Aorta (tissue), 5 donors: ENCODE measurements around the gene RABGAP1L. TPM values are rescaled to one million over a fixed set of nuclear protein-coding genes. Genes with fewer than 3 reads are reported as not detected.

Experiments used
- ATAC-seq: fragments of 200-7000 bp; cut with Tn5 transposase; one replicate; pipeline ENCODE4 v1.9.1; 2022; ENCODE audit warnings: moderate library complexity; ENCODE audit not compliant: low FRiP score
- DNase-seq, 2 donors: peaks; one replicate each; pipeline ENCODE4 v3.0.0-alpha.2; 2020
- H3K27ac ChIP-seq, 2 donors: one replicate each; pipeline ENCODE4 v1.5.1; 2013; ENCODE audit warnings: low read length in 2 of 2, mild to moderate bottlenecking in 2 of 2, moderate library complexity in 2 of 2, control low read depth in 1 of 2, inconsistent platforms in 1 of 2, low read depth in 1 of 2
- H3K27me3 ChIP-seq, 2 donors: one replicate each; pipeline ENCODE4 v1.6.1; 2013; ENCODE audit warnings: control low read depth in 1 of 2, low read length in 1 of 2, mild to moderate bottlenecking in 1 of 2, moderate library complexity in 1 of 2; ENCODE audit not compliant: insufficient read depth in 2 of 2, control insufficient read depth in 1 of 2
- H3K36me3 ChIP-seq, 2 donors: one replicate each; pipeline ENCODE4 v1.6.1; 2013; ENCODE audit warnings: control low read depth in 1 of 2, low read length in 1 of 2, mild to moderate bottlenecking in 1 of 2; ENCODE audit not compliant: insufficient read depth in 2 of 2, control insufficient read depth in 1 of 2
- H3K4me1 ChIP-seq, 2 donors: one replicate each; pipeline ENCODE4 v1.6.1; 2013; ENCODE audit warnings: low read length in 2 of 2, control low read depth in 1 of 2, mild to moderate bottlenecking in 1 of 2, moderate library complexity in 1 of 2; ENCODE audit not compliant: insufficient read depth in 2 of 2, control insufficient read depth in 1 of 2
- H3K4me3 ChIP-seq, 2 donors: one replicate each; pipeline ENCODE4 v1.5.1; 2013; ENCODE audit warnings: low read length in 2 of 2, control low read depth in 1 of 2, mild to moderate bottlenecking in 1 of 2
- H3K9me3 ChIP-seq: one replicate; pipeline ENCODE4 v1.6.1; 2013; ENCODE audit warnings: mild to moderate bottlenecking, low read length; ENCODE audit not compliant: control insufficient read depth
- WGBS, 2 donors: extraction: QIAGEN DNeasy Blood & Tissue Kit; methylation state at CpG; one replicate each; pipeline ENCODE4 v1.1.7; 2013; 5-methylcytosine and 5-hydroxymethylcytosine counted together
- intact Hi-C, 2 donors: fragments of 100-400 bp; cut with DNase I; formaldehyde crosslinking; loops; one replicate each; pipeline versions ENCODE4 v1.14.2 to v1.15.0; 2022
- polyA plus RNA-seq, 2 donors: library from polyadenylated mRNA; stranded (reverse); fragments of 200-250 nt; gene quantifications; one replicate each; pipeline ENCODE4 v1.2.3, GENCODE V29; 2013
- total RNA-seq, 2 donors: library from RNA; stranded (reverse); fragmentation: NEBNext Ultra II Directional; extraction: Animal tissue kit (Norgen Biotek cat#: 25700); gene quantifications; one replicate each; pipeline ENCODE4 v1.2.1, GENCODE V29; 2021
- donor health status: healthy with polysubstance abuse.
- donor health status: Bipolar disorder and iron deficiency.
- donor health status: DM: no; HTN: no; CAD: no.
- donor health status: DM: no; HTN: no; CAD: no.
- donor health status: DM: yes; HTN: yes; CAD: no.

RABGAP1L gene
- total and polyA plus RNA-seq, 4 donors: 14.8 to 56.4 (median 38.4) TPM

DNA sequence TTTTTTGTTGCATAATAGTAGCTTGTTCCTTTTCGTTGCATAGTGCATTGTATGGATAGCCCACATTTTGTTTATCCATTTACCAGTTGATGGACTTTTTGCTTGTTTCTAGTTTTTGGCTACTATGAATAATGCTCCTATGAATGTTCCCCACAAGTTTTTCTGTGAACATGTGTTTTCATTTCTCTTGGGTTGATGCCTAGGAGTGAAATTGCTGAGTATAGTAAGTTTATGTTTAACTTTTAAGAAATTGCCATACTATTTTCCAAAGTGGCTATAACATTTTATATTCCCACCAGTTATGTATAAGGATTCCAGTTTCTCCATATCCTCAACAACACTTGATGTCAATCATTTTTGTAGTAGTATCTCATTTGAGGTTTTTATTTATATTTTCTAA lies 755.7 kb downstream of the RABGAP1L start:
- peaks cover 0 to 2% of the 10 kb centered on the region in 2 donors for H3K4me1 ChIP-seq
- no peak for DNase-seq
- no peaks in the 10 kb centered on the region for H3K27me3 ChIP-seq
- no peak overlapping the region for H3K4me3 ChIP-seq
- no peak overlapping the region for H3K27ac ChIP-seq
- no peaks in the 10 kb centered on the region for H3K9me3 ChIP-seq
- no peaks in the 10 kb centered on the region for H3K36me3 ChIP-seq
- no peak for ATAC-seq
- intact Hi-C loops: no loop called here
- 25 to 33% methylated on average over 1 of the region's 1 CpG for WGBS, 2 donors

DNA sequence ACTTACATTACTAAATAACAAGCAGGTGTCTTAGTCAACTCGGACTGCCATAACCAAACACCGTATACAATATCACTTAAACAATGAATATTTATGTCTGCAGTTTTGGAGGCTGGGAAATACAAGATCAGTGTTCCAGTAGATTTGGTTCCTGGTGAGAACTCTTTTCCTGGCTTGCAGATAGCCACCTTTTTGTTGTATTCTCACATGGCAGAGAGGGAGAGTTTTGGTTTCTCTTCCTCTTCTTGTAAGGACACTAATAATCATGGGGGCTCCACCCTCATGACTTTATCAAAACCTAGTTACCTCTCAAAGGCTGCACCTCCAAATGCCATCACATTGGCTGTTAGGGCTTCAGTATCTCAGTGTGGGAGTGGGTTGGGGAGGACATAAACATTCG lies 757.5 kb downstream of the RABGAP1L start:
- DNase-seq: no peak
- H3K27ac ChIP-seq: no peak overlapping the region
- 92% methylated on average over 3 of the region's 3 CpGs for WGBS, 2 donors
- H3K4me1 ChIP-seq: peaks cover 0 to 2% of the 10 kb centered on the region in 2 donors
- H3K36me3 ChIP-seq: no peaks in the 10 kb centered on the region
- intact Hi-C loops: no loop called here
- no peaks in the 10 kb centered on the region for H3K9me3 ChIP-seq
- no peak overlapping the region for H3K4me3 ChIP-seq
- ATAC-seq: no peak
- no peaks in the 10 kb centered on the region for H3K27me3 ChIP-seq

DNA sequence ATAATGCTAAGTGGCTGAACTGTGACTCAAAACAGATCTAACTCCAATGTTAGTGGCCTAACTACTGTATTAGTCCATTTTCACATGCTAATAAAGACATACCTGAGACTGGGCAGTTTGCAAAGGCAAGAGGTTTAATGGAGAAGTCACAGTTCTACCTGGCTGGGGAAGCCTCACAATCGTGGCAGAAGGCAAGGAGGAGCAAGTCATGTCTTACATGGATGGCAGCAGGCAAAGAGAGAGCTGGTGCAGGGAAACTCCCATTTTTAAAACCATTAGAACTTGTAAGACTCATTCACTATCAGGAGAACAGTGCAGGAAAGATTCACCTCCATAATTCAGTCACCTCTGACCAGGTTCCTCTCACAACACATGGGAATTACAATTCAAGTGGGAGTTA lies 760.8 kb downstream of the RABGAP1L start:
- DNase-seq (no peak), ATAC-seq (no peak)
- 89 to 90% methylated on average over 1 of the region's 1 CpG for WGBS, 2 donors
- intact Hi-C loops: no loop called here
- H3K9me3 ChIP-seq: no peaks in the 10 kb centered on the region
- H3K4me1 ChIP-seq: peaks cover 0 to 2% of the 10 kb centered on the region in 2 donors
- no peaks in the 10 kb centered on the region for H3K36me3 ChIP-seq
- no peak overlapping the region for H3K27ac ChIP-seq
- no peak overlapping the region for H3K4me3 ChIP-seq
- H3K27me3 ChIP-seq: no peaks in the 10 kb centered on the region

DNA sequence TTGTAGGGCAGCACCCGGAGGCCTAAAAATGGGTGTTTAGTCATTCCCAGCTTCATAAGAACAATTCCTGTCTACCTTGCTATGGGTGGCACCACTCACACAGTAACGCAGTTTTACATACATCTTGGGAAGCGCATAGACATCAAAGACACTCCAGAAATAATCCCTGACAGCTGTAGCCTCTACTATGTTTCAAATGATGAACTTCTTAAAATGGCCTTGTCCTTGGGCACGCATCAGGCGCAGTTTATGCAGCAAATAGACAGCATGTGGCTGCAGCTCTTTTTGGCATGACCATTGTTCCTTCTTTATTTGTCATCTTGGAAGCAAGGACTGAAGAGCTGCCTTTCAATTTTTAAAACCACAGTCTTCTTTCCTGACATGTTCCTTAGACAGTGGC lies 762.8 kb downstream of the RABGAP1L start:
- Histone ChIP-seq H3K9me3 (no peaks in the 10 kb centered on the region), H3K4me3 (no peak overlapping the region), H3K36me3 (no peaks in the 10 kb centered on the region), H3K27me3 (no peaks in the 10 kb centered on the region), H3K4me1 (no peaks in the 10 kb centered on the region), H3K27ac (no peak overlapping the region)
- ATAC-seq (no peak), DNase-seq (no peak)
- intact Hi-C loops: no loop called here
- WGBS, 2 donors: 97 to 98% methylated on average over 5 of the region's 5 CpGs

DNA sequence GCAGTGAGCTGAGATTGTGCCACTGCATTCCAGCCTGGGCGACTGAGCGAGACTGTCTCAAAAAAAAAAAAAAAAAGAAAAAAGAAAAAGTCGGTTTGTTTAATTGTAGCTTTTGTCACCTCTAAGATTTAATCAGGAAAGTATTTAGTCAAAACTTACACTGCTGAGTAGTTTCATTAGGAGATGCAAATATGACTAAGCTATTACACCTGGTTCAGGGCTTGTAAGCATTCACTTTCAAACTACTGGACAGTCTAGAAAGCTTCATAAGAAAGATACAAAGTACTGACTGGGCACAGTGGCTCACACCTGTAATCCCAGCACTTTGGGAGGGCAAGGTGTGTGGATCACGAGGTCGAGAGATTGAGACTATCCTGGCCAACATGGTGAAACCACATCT lies 764.5 kb downstream of the RABGAP1L start:
- DNase-seq: no peak
- WGBS, 2 donors: 83 to 87% methylated on average over 5 of the region's 5 CpGs
- H3K36me3 ChIP-seq: peaks cover 0 to 2% of the 10 kb centered on the region in 2 donors
- H3K27me3 ChIP-seq: no peaks in the 10 kb centered on the region
- no peak overlapping the region for H3K27ac ChIP-seq
- H3K9me3 ChIP-seq: no peaks in the 10 kb centered on the region
- no peak for ATAC-seq
- no peaks in the 10 kb centered on the region for H3K4me1 ChIP-seq
- H3K4me3 ChIP-seq: no peak overlapping the region
- intact Hi-C loops: no loop called here

DNA sequence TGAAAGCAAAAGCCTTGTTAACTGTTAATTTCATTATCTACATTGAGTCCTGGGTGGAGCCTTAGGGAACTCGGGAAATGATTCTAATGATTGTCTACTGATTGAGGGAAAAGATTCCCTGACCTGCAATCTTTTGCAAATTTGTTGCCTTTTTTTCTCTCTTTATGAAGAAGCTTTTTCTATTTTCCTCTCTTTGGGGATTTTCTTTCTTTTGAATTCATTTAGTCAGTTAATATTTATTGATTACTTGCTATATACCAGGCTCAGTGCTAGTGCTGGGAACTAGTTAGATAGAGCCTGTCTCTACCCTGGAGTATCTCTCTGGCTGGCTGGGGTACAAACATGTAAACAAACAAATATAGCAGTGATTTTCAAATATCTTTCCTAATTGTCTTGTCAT lies 769.2 kb downstream of the RABGAP1L start:
- ATAC-seq (no peak), DNase-seq (no peak)
- H3K4me1 ChIP-seq: no peaks in the 10 kb centered on the region
- no peak overlapping the region for H3K4me3 ChIP-seq
- no peaks in the 10 kb centered on the region for H3K9me3 ChIP-seq
- no peak overlapping the region for H3K27ac ChIP-seq
- H3K36me3 ChIP-seq: peaks cover 0 to 2% of the 10 kb centered on the region in 2 donors
- intact Hi-C loops: no loop called here
- WGBS, 2 donors: 87 to 90% methylated on average over 1 of the region's 1 CpG
- no peaks in the 10 kb centered on the region for H3K27me3 ChIP-seq

DNA sequence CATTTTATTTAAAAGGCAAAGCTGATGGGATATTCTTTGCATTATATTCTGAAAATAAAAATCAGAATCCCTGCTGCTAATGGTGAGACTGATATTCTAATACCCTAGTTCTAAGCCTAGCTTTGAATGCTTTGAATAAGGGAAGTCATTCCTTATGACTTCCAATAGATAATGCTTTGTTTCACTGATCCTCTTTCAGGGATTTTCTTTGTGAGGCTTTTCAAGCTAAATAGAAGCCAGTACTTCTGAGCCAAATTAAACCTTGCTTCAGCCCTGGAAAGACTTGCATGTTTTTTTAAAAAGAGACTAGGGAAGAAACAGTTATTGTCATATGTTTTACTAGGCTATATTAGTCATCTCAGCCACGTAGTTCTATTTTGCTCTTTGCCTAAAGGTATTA lies 771.9 kb downstream of the RABGAP1L start:
- ATAC-seq: no peak
- peaks cover 0 to 2% of the 10 kb centered on the region in 2 donors for H3K36me3 ChIP-seq
- no peaks in the 10 kb centered on the region for H3K27me3 ChIP-seq
- H3K27ac ChIP-seq: no peak overlapping the region
- intact Hi-C loops: no loop called here
- H3K4me1 ChIP-seq: no peaks in the 10 kb centered on the region
- no peak overlapping the region for H3K4me3 ChIP-seq
- 0 to 5% methylated on average over 1 of the region's 1 CpG for WGBS, 2 donors
- H3K9me3 ChIP-seq: no peaks in the 10 kb centered on the region
- DNase-seq: no peak

DNA sequence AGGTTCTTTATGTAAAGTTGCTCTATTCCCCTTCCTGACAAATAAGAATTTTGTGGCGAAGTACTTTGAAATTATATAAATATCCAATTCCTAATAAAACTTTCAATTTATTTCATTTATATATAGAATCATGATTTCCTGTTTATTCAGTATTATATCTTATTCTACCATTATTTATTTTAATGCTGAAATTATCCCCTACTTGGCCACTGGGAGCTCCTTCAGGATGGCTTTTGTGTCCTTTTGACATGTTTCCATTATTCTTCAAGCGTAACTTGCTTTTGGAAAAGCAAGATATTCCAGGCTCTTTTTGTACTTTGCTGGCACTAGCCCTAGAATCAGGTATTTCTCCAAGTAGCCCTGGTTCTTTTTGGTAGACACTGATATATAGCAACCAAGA lies 773.3 kb downstream of the RABGAP1L start:
- Histone ChIP-seq H3K4me3 (no peak overlapping the region), H3K9me3 (no peaks in the 10 kb centered on the region), H3K27ac (no peak overlapping the region), H3K4me1 (no peaks in the 10 kb centered on the region), H3K27me3 (no peaks in the 10 kb centered on the region), H3K36me3 (no peaks in the 10 kb centered on the region)
- DNase-seq (no peak), ATAC-seq (no peak)
- WGBS, 2 donors: 59 to 96% methylated on average over 2 of the region's 2 CpGs
- intact Hi-C loops: no loop called here

DNA sequence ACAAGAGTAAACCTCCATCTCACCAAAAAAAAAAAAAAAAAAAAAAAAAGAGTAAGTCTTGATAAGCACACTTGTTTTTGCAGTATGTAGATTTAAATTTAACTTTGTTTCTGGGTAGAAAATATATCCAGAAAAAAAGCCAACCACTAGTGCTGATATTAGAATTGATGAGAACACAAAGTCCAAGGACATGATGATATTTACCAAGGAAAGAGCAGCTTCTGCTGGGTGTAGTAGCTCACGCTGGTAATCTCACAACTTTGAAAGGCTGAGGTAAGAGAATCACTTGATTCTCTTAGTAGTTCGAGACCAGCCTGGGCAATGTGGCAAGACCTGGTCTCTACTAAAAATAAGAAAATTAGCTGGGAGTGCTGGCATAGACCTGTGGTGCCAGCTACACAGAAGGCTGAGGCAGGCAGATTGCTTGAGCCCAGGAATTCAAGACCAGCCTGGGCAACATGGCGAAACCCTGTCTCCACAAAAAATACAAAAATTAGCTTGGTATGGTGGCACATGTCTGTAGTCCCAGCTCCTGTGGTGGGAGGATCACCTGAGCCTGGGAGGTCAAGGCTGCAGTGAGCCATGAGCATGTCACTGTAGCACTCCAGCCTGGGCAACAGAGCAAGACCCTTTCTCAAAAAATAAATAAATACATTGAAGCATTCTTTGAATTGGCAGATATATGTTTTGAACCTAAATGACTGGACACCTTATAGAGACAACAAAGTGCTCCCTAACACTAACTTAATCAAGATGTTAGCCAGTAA lies 776.8 kb downstream of the RABGAP1L start:
- no peaks in the 10 kb centered on the region for H3K27me3 ChIP-seq
- H3K4me1 ChIP-seq: no peaks in the 10 kb centered on the region
- H3K9me3 ChIP-seq: no peaks in the 10 kb centered on the region
- DNase-seq (no peak), ATAC-seq (no peak)
- 92 to 96% methylated on average over 3 of the region's 3 CpGs for WGBS, 2 donors
- intact Hi-C loops: no loop called here
- no peak overlapping the region for H3K4me3 ChIP-seq
- no peak overlapping the region for H3K27ac ChIP-seq
- H3K36me3 ChIP-seq: no peaks in the 10 kb centered on the region
